K562 (cell line): ENCODE results near the gene LEPROT. TPM values are rescaled to one million over a fixed set of nuclear protein-coding genes. Genes with fewer than 3 reads are reported as not detected.

Experiments
- FOXP1 ChIP-seq: sonication (generic); formaldehyde crosslinking; IDR thresholded peaks from 2 replicates; pipeline ENCODE4 v1.8.0; 2022; ENCODE audit warnings: mild to moderate bottlenecking, missing genetic modification reagents
- MAFG ChIP-seq: fragments of 450-650 bp; conservative IDR thresholded peaks from 2 replicates; pipeline ENCODE4 v1.6.1; 2016; ENCODE audit warnings: missing genetic modification characterization, missing compliant biosample characterization
- MED1 ChIP-seq: sonication (generic); formaldehyde crosslinking; IDR thresholded peaks from 2 replicates; pipeline ENCODE4 v1.8.1; 2023; ENCODE audit warnings: missing genetic modification reagents, borderline replicate concordance
- MTF1 ChIP-seq: fragments of 250-450 bp; sonication (Bioruptor Pico); IDR thresholded peaks from 2 replicates; pipeline ENCODE4 v1.9.0; 2021; ENCODE audit warnings: moderate library complexity, mild to moderate bottlenecking, inconsistent platforms, borderline replicate concordance
- MYC ChIP-seq, 2 experiments: fragments of 250-450 bp in 1 of 2; sonication (Bioruptor Pico) in 1 of 2; IDR thresholded peaks; 2 replicates each; pipeline versions ENCODE4 v1.5.1 to v1.6.1; 2012 to 2021; ENCODE audit warnings: low read depth in 2 of 2, borderline replicate concordance in 1 of 2, improper control_type of control experiment in 1 of 2, low read length in 1 of 2, mild to moderate bottlenecking in 1 of 2, moderate library complexity in 1 of 2
- NFIX ChIP-seq: fragments of 250-450 bp; sonication (Bioruptor Pico); IDR thresholded peaks from 2 replicates; pipeline ENCODE4 v1.4.0; 2020; ENCODE audit warnings: low read depth, mild to moderate bottlenecking, moderate library complexity
- SIN3A ChIP-seq, 2 experiments: fragments of 150-350 bp in 1 of 2; IDR thresholded peaks; 2 replicates each; pipeline ENCODE4 v1.6.1; 2011 to 2016; ENCODE audit warnings: borderline replicate concordance in 2 of 2, low read depth in 2 of 2, low read length in 2 of 2, mild to moderate bottlenecking in 2 of 2, moderate library complexity in 2 of 2; ENCODE audit not compliant: control insufficient read depth in 1 of 2
- SREBF2 ChIP-seq: sonication (generic); formaldehyde crosslinking; IDR thresholded peaks from 2 replicates; pipeline ENCODE4 v1.4.0; 2020; ENCODE audit warnings: mild to moderate bottlenecking, missing genetic modification reagents
- ZNF197 ChIP-seq: fragments of 200-800 bp; sonication (Bioruptor generic); IDR thresholded peaks from 2 replicates; pipeline ENCODE4 v1.6.1; 2016; ENCODE audit warnings: low read depth, missing genetic modification characterization, missing compliant biosample characterization
- polyA plus RNA-seq, 8 experiments: library from polyadenylated mRNA; depleted of rRNA in 4 of 8; stranded (reverse) in 5 of 8; unstranded in 3 of 8; fragments of >200 nt; fragmentation: Nextera tagmentation in 2 of 8; fragmentation: Illumina TruSeq in 1 of 8; extraction: Ambion mirVana in 2 of 8; extraction: Trizol in 1 of 8; gene quantifications; 2 replicates each; pipeline versions ENCODE4 v1.2.1 to v1.2.3, GENCODE V29; 2011 to 2014; ENCODE audit warnings: inconsistent platforms in 1 of 8, missing spikeins in 1 of 8
- total RNA-seq, 7 experiments: library from RNA; depleted of rRNA in 6 of 7; stranded (reverse); fragments of >200 nt in 6 of 7; fragmentation: Illumina TruSeq in 2 of 7; extraction: Trizol in 2 of 7; gene quantifications; 2 replicates each; pipeline versions ENCODE4 v1.2.1 to v1.2.3, GENCODE V29; 2011 to 2021; ENCODE audit warnings: low replicate concordance in 1 of 7
- TF ChIP-seq, protein P1 (sequence below): fragments of 450-650 bp; formaldehyde crosslinking; IDR thresholded peaks from 2 replicates; pipeline ENCODE4 v1.4.0; 2020; ENCODE audit warnings: mild to moderate bottlenecking, mixed read lengths
- TF ChIP-seq, protein P2 (sequence below), 3 experiments: fragments of 200-800 bp in 1 of 3; fragments of 250-450 bp in 1 of 3; fragments of 450-650 bp in 1 of 3; sonication (Bioruptor Pico) in 1 of 3; sonication (Bioruptor generic) in 1 of 3; formaldehyde crosslinking in 1 of 3; IDR thresholded peaks; 2 replicates each; pipeline versions ENCODE4 v1.6.1 to v1.8.0; 2016 to 2022; ENCODE audit warnings: mild to moderate bottlenecking in 2 of 3, missing genetic modification characterization in 2 of 3, missing compliant biosample characterization in 1 of 3, moderate library complexity in 1 of 3

The LEPROT gene
- total and polyA plus RNA-seq, 9 of the 15 experiments (the other 6 are each of a cell fraction or from before 2014, with no cell fraction given) = 28.1 to 97.5 (median 45.8) TPM

DNA sequence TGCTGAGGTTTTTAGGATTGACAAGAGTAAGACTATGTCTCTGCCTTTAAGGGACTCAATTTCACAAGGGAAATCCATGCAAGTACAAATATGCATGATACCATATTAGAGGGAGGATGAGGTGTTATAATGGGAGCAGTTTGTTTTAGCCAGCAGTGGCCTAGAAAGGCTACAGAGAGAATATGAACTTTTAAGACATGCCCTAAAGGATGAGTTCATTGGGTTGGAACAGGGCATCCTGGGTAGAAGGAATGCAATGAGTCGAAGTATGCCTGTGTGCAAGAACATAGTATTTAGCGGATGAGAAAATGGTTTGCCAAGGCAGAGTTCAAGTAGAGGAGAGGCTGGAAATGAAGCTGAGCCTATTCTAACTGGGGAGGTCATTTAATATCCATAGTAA lies 32.6 kb upstream of the LEPROT start (continued):
- TF ChIP-seq SIN3A (IDR thresholded peaks at IDR 0.05; ENCODE audit: borderline replicate concordance in 2 of 2, control insufficient read depth in 1 of 2, low read depth in 2 of 2, low read length in 2 of 2) (no peak), SREBF2 (CRISPR knock-in tag) (no peak), FOXP1 (no peak), NFIX (CRISPR knock-in tag) (no peak), MTF1 (CRISPR knock-in tag) (no peak), MED1 (CRISPR knock-in tag) (no peak), MYC (IDR thresholded peaks at IDR 0.05; ENCODE audit: low read depth, low read length) (no peak), MYC (CRISPR knock-in tag; IDR thresholded peaks at IDR 0.05; ENCODE audit: borderline replicate concordance, low read depth) (no peak), ZNF197 (CRISPR knock-in tag) (no peak), MAFG (no peak)
- TF ChIP-seq, protein P1, sequence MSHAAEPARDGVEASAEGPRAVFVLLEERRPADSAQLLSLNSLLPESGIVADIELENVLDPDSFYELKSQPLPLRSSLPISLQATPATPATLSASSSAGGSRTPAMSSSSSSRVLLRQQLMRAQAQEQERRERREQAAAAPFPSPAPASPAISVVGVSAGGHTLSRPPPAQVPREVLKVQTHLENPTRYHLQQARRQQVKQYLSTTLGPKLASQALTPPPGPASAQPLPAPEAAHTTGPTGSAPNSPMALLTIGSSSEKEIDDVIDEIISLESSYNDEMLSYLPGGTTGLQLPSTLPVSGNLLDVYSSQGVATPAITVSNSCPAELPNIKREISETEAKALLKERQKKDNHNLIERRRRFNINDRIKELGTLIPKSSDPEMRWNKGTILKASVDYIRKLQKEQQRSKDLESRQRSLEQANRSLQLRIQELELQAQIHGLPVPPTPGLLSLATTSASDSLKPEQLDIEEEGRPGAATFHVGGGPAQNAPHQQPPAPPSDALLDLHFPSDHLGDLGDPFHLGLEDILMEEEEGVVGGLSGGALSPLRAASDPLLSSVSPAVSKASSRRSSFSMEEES (CRISPR knock-in tag) = no peak
- TF ChIP-seq, protein P2, sequence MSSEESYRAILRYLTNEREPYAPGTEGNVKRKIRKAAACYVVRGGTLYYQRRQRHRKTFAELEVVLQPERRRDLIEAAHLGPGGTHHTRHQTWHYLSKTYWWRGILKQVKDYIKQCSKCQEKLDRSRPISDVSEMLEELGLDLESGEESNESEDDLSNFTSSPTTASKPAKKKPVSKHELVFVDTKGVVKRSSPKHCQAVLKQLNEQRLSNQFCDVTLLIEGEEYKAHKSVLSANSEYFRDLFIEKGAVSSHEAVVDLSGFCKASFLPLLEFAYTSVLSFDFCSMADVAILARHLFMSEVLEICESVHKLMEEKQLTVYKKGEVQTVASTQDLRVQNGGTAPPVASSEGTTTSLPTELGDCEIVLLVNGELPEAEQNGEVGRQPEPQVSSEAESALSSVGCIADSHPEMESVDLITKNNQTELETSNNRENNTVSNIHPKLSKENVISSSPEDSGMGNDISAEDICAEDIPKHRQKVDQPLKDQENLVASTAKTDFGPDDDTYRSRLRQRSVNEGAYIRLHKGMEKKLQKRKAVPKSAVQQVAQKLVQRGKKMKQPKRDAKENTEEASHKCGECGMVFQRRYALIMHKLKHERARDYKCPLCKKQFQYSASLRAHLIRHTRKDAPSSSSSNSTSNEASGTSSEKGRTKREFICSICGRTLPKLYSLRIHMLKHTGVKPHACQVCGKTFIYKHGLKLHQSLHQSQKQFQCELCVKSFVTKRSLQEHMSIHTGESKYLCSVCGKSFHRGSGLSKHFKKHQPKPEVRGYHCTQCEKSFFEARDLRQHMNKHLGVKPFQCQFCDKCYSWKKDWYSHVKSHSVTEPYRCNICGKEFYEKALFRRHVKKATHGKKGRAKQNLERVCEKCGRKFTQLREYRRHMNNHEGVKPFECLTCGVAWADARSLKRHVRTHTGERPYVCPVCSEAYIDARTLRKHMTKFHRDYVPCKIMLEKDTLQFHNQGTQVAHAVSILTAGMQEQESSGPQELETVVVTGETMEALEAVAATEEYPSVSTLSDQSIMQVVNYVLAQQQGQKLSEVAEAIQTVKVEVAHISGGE (CRISPR knock-in tag; IDR thresholded peaks at IDR 0.05) = no peak
- TF ChIP-seq, all 486 proteins: peak for 0
